HUDEP-2 (cell line): Measurements from ENCODE around the gene TEX2.

Experiments used
- DNase-seq, 76 experiments: peaks; one replicate each; lab custom pipeline; 2025; ENCODE audit not compliant: unreplicated experiment in 76 of 76; lab: John Stamatoyannopoulos, UW

TEX2 gene

GRCh38 chr17:64149196-64149595 is 113.9 kb downstream of the TEX2 start:
- no peak for DNase-seq

GRCh38 chr17:64148699-64149098 is 114.4 kb downstream of the TEX2 start:
- DNase-seq, result peak in 22 of 76 experiments; percentile 2 to 42 (median 19)

DNA sequence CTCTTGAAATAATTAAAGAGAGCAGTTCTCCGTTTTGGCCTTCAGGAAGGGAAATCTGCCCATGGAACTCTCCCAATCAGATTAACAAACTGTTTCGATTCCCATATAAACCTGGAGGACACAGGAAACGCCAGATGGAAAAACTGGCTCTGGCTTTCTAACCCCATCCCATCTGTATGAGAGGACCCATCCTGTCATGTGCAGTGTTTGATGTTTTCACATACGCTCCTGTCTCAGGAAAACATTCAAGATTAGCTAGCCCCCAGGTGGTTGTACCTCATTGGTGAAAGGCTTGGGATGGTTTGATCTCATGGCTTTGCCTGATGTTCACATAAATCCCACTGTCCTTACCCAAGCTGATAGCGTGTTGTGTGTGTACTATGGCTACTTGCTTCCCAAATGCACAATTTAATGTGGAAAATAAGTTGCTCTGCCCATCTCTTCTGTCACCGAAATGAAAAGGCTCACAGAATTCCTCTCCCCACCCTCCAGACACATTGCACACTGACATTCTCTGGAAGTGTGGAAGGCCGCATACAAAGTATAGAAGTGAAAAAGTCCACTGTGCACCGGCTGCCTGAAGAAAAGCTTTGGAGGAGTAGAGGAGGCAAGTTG is 114.9 kb downstream of the TEX2 start:
- peak in 10 of 76 experiments; percentile 5 to 29 (median 16) for DNase-seq

GRCh38 chr17:64147110-64148016 is 115.7 kb downstream of the TEX2 start:
- peak in 30 of 76 experiments; percentile 7 to 69 (median 30) for DNase-seq

DNA sequence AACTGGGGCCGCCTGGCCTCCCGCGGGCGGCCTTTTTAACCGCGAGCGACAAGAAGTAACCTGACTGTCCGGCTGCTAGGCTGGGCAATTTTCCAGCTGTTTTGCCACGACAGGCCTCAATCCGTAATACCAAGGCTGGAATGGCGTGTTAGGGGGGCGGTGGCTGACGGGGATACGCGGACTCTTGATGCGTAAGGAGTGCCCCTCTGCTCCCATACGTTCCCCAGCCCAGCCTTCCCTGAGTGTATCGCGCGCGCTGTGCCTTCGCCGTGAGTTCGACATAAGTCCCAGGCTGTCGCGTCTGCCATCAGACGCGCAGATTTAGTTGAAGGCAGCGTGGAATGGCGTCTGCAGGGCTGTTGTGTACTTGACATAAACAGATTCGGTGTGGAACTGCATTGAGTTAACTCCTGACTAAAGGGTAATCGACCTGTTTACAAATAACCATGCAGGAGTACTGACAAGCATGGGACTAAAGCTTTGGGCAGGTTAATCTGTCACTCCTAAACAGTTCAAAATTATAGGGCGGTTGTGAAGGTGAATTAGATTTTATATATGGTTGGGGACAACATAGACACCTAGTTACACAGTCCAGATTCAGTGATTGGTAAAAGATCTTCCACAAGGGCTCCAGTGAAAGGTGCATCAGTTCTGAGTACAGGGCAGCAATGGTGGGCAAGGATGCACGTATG is 116.5 kb downstream of the TEX2 start:
- peak in 53 of 76 experiments; percentile 17 to 71 (median 43) for DNase-seq

GRCh38 chr17:64145751-64146417 is 117.2 kb downstream of the TEX2 start:
- DNase-seq, result peak; percentile 56 to 99 (median 94)

DNA sequence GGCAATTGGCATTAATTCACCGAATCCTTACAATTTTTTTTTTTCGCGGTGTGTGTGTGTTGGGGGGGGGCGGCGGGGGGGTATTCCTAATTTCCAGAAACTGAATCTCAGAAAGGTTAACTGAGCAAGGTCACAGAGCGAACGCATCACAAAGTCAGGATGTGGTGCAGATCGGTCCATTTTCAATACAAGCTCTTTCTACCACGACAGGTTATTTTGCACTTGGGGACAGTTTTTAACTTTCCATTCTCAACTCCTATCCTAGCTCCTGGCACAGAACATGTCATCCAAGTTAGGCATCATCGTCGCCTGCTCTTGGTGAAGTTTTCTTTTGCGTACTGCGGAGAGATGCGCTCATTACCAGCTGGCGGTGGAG is 117.7 kb downstream of the TEX2 start:
- peak in 1 of 76 experiments; percentile 78 for DNase-seq

DNA sequence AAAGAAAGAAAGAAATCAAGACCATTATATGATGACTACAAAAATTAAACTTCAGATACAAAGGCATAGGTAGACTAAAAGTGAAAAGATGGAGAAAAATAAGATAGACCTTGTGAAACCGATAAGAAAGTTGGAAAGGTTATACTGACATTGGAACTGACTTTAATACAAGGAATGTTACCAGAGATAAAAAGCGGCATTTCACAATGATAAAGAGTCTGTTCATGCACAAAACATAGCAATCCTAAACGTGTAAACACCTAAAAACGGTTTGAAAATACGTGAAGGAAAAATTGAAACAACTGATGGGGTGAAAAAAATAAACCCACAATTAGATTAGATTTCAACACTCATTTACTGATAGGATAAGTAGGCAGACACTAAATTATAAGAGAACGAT is 123.5 kb downstream of the TEX2 start:
- no peak for DNase-seq

GRCh38 chr17:64138441-64138840 is 124.6 kb downstream of the TEX2 start:
- DNase-seq, result no peak

DNA sequence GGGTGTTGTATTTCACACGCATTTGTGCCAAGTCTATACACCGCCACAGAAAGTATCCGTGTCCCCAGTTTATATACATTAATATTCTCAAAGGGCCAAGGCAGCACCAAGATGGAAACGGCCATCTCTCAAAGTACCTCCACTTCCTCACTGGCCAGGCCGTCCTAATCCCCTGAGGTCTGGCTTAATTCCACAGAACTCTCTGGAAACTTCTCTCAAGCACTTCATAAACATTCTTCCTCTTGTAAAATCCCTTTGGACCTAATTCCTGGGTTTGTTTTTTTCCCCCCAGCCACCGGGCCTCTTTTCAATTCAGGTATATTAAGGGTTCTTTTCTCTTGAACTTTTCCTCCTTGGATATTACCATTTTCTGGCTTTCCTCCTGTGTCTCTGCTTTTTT is 128.1 kb downstream of the TEX2 start:
- DNase-seq, result no peak

- DNase-seq, result no peak
These were observed 128.7 kb downstream of the TEX2 start for GRCh38 chr17:64134216-64134970.

GRCh38 chr17:64133546-64134215 is 129.4 kb downstream of the TEX2 start:
- peak in 34 of 76 experiments; percentile 3 to 71 (median 42) for DNase-seq

DNA sequence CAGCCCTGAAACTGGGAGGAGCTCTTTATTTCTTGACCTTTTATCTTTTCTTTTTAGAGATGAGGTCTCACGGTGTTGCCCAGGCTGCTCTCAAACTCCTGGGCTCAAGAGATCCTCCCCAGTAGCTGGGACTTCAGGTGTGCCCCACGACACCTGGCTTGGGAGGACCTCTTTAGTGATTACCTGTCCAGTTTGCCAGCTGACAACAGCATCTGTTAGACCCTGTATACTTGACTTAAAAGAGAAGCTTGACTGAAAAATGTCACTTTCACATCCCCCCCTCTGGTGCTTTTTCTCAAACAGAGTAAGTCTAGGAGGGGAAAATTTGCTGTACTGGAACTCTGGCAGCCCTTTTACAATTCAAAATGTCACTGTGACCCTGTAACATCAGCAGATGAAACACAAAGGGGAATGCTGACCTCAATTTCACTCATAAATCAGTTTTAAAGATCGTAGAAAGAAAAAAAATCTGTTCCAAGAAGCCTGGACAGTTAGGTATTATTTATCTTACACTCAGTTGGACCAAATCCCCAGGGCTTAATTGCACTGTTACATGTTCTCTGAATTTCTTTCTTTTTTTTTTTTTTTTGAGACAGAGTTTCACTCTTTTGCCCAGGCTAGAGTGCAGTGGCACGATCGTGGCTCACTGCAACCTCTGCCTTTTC is 131.3 kb downstream of the TEX2 start:
- no peak for DNase-seq

GRCh38 chr17:64130559-64131001 is 132.5 kb downstream of the TEX2 start:
- no peak for DNase-seq

DNA sequence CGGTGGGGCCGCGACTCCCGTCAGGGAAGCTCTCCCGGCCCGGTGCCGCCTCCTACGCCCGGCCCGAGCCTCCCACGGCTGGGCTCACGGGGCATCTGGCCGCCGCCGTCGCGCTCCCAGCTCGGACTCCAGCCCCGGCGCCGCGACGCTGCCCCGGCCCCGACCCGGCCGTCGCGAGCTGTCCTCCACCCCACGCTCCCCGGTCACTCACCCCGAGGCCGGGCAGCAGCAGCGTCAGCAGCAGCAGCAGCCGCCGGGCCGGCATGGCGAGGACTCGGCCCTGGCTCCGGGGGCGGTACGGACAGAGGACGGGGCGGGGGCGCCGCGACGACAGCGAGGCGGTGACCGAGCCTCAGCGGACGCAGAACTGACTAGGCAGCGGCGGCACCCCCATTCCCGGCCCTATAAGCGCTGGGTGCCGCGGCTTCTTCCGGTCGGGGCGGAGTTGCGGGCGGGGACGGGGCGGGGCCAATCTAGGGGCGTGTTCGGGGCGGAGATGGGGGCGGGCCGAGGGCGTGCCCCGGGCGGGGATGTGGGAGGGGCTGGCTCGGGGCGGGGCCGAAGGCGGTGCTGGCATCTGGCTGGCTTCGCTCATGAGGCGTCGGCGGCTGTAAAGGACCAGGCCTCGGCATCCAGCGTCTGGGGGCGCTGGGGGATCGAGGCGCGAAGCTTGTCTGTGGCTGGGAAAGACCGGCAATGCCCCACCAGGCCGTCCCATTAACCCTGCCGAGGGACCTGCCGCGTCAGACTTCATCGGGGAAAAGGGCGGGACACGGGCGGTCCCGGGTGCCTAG is 133.1 kb downstream of the TEX2 start, which contains the start of gene ERN1:
Gene ERN1, minus strand, starts transcription at position 380 of the 794 bp plus-strand sequence. Its CDS starts 115 bp downstream, at position 265.
- peak in 71 of 76 experiments; percentile 33 to 91 (median 80) for DNase-seq

DNA sequence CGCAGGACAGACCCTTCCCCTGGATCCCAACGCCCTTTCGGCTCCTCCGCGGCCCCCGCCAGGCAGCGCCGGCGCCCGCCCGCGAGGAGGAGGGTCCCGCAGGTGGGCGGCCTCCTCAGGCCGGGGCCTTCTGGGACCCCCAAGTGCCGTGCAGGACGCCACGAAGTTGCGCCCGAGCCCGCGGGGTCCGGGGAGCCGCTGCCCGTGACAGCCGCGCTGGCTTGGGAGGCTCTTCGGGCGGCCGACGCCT is 133.6 kb downstream of the TEX2 start:
- DNase-seq, result no peak

- peak in 3 of 76 experiments; percentile 3 to 14 (median 7) for DNase-seq
These were observed 134.1 kb downstream of the TEX2 start for GRCh38 chr17:64128787-64129514.

- no peak for DNase-seq
These were observed 136.1 kb downstream of the TEX2 start for GRCh38 chr17:64126918-64127317.
